ENCODE measurements around the gene OR2D3.
"Not testable (repeated sequence)": the region's sequence is repeated elsewhere in the genome, so short reads cannot be mapped to it uniquely, and the experiment has no call there.

OR2D3 gene

DNA sequence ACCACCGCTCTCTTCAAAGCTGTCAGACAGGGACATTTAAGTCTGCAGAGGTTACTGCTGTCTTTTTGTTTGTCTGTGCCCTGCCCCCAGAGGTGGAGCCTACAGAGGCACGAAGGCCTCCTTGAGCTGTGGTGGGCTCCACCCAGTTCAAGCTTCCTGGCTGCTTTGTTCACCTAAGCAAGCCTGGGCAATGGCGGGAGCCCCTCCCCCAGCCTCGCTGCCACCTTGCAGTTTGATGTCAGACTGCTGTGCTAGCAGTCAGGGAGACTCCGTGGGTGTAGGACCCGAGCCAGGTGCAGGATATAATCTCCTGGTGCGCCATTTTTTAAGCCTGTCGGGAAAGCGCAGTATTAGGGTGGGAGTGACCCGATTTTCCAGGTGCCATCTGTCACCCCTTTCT lies 33.4 kb downstream of the OR2D3 start:
- H3K27me3 ChIP-seq (ENCODE audit: insufficient read depth, low read length); H3K9me3 ChIP-seq (ENCODE audit: low read length): not testable (repeated sequence)

DNA sequence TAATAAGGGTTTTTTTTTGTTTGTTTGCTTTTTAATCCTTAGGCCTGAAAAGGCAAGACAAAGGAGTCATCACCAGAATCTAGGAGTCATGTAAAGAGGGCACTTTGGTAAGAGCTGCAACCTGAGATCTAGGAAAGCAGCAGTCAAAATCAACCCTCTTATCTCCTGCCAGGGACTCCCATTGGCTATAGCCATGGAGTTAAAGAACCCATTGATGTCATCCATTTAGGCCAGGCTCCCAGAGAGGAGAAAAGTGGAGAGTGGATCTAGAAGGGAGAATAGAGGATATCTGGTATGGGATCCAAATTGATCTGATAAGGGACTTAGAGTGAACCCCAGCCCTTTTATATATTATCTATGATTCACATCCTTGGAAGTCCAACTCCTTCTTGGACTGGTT lies 41.3 kb downstream of the OR2D3 start:
- no peak overlapping the region for H3K4me3 ChIP-seq (ENCODE audit: low read length)
- no peaks in the 10 kb centered on the region for H3K9me3 ChIP-seq (ENCODE audit: low read length)
- H3K36me3 ChIP-seq (ENCODE audit: insufficient read depth, low read length) = peaks cover under 1% of the 10 kb centered on the region
- no peaks in the 10 kb centered on the region for H3K4me1 ChIP-seq (ENCODE audit: insufficient read depth, low read length)
- H2AFZ ChIP-seq (ENCODE audit: low read depth, low read length) = no peak overlapping the region
- H3K27me3 ChIP-seq (ENCODE audit: insufficient read depth, low read length) = no peaks in the 10 kb centered on the region

More for the DNA sequence above, 33.4 kb downstream of the OR2D3 start:
- H3K36me3 ChIP-seq (ENCODE audit: insufficient read depth, low read length); H3K4me3 ChIP-seq (ENCODE audit: low read length); H2AFZ ChIP-seq (ENCODE audit: low read depth, low read length); H3K4me1 ChIP-seq (ENCODE audit: insufficient read depth, low read length): not testable (repeated sequence)

DNA sequence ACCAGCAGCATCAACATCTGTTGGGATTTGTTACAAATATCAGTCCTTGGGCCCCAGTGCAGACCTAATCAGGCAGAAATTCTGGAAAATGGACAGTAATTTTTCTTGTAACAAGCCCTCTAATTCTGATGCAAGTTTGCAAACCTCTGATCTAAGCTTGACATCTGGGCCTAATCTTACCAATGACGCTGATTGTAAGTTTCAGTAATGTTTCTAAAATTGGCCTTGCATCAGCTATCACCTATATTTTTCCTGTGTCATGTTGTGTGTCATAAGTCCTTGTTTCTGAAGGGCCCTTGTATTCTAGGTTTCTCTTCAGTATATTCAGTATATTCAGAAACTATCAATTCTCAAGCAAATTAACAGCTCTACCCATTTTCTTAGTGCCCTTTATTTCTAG lies 41.9 kb downstream of the OR2D3 start:
- H3K9me3 ChIP-seq (ENCODE audit: low read length) = no peaks in the 10 kb centered on the region
- no peaks in the 10 kb centered on the region for H3K27me3 ChIP-seq (ENCODE audit: insufficient read depth, low read length)
- no peak overlapping the region for H2AFZ ChIP-seq (ENCODE audit: low read depth, low read length)
- no peak overlapping the region for H3K4me3 ChIP-seq (ENCODE audit: low read length)
- H3K4me1 ChIP-seq (ENCODE audit: insufficient read depth, low read length) = no peaks in the 10 kb centered on the region
- no peaks in the 10 kb centered on the region for H3K36me3 ChIP-seq (ENCODE audit: insufficient read depth, low read length)

DNA sequence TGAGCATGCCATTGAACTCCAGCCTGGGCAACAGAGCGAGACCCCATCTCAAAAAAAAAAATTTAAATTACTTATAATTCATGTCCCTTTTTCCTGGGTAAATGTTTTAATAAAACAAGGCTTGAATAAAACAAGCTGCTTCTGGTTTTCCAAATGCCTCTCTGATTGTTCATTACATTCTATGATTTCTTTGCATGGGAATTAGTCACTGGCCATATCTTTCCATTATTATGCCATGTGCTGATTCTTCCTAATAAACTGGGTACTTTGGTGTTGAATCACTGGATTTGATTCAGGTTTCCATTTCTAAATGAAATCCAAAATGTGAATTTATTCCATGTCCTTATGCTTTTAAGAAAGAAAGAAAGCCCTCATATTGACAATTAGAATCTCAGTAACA lies 48.0 kb downstream of the OR2D3 start:
- Histone ChIP-seq H3K27me3 (ENCODE audit: insufficient read depth, low read length) (no peaks in the 10 kb centered on the region), H3K4me3 (ENCODE audit: low read length) (no peak overlapping the region), H3K9me3 (ENCODE audit: low read length) (no peaks in the 10 kb centered on the region), H3K4me1 (ENCODE audit: insufficient read depth, low read length) (no peaks in the 10 kb centered on the region), H2AFZ (ENCODE audit: low read depth, low read length) (no peak overlapping the region), H3K36me3 (ENCODE audit: insufficient read depth, low read length) (no peaks in the 10 kb centered on the region)

DNA sequence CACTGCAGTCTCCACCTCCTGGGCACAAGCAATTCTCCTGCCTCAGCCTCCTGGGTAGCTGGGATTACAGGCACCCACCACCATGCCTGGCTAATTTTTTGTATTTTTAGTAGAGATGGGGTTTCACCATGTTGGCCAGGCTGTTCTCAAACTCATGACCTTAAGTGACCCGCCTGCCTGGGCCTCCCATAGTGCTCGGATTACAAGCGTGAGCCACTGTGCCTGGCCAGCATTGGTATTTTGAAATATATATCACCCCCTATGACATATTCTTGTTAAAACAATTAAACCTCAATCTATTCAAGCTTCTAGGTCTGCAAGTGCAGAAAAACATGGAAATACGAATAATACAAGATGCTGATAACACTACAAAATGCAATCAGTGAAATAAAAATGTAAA lies 49.1 kb downstream of the OR2D3 start:
- not testable (repeated sequence) for H3K36me3 ChIP-seq (ENCODE audit: insufficient read depth, low read length); H2AFZ ChIP-seq (ENCODE audit: low read depth, low read length); H3K9me3 ChIP-seq (ENCODE audit: low read length); H3K4me1 ChIP-seq (ENCODE audit: insufficient read depth, low read length); H3K4me3 ChIP-seq (ENCODE audit: low read length); H3K27me3 ChIP-seq (ENCODE audit: insufficient read depth, low read length)
